CD4-positive, alpha-beta T cell (primary cell): ENCODE measurements around the gene PUS7. TPM values are rescaled to one million over a fixed set of nuclear protein-coding genes. Genes with fewer than 3 reads are reported as not detected.
"Not testable (repeated sequence)": the region's sequence is repeated elsewhere in the genome, so short reads cannot be mapped to it uniquely, and the experiment has no call there.

Source experiments
- ATAC-seq: fragments of 200-7000 bp; cut with Tn5 transposase; one replicate; pipeline ENCODE4 v1.10.0; 2022; ENCODE audit warnings: mild to moderate bottlenecking; ENCODE audit not compliant: poor library complexity
- CTCF ChIA-PET: fragments of 350-600 bp; sonication (Branson Sonifier 250); formaldehyde crosslinking; loops from one replicate; lab custom pipeline; 2021; ENCODE audit warnings: antibody characterized with exemption, inconsistent platforms; lab: Charles Lee
- POLR2A ChIA-PET: fragments of 350-600 bp; sonication (Branson Sonifier 250); formaldehyde crosslinking; loops from one replicate; lab custom pipeline; 2021; ENCODE audit warnings: antibody characterized with exemption, inconsistent platforms; lab: Charles Lee
- DNase-seq, 14 experiments: peaks; one replicate each; pipeline ENCODE4 v3.0.0-alpha.2; 2013 to 2020; ENCODE audit warnings: mixed read lengths in 2 of 14
- H3K27ac ChIP-seq, 2 donors: one replicate each; pipeline versions ENCODE4 v1.5.1 to v1.7.0; 2013; ENCODE audit warnings: low read length in 2 of 2, low read depth in 1 of 2, mild to moderate bottlenecking in 1 of 2
- H3K27me3 ChIP-seq, 2 experiments: 1 replicate in 1 of 2; 2 replicates in 1 of 2; pipeline versions ENCODE4 v1.6.1 to v1.7.0; 2013; ENCODE audit warnings: low read length in 2 of 2, control low read depth in 1 of 2, mild to moderate bottlenecking in 1 of 2, moderate library complexity in 1 of 2; ENCODE audit not compliant: insufficient read depth in 2 of 2, control insufficient read depth in 1 of 2
- H3K36me3 ChIP-seq: one replicate; pipeline ENCODE4 v1.6.1; 2013; ENCODE audit warnings: low read length, control low read depth; ENCODE audit not compliant: insufficient read depth
- H3K4me1 ChIP-seq: one replicate; pipeline ENCODE4 v1.6.1; 2013; ENCODE audit warnings: low read length, control low read depth; ENCODE audit not compliant: insufficient read depth
- H3K4me3 ChIP-seq: one replicate; pipeline ENCODE4 v1.5.1; 2013; ENCODE audit warnings: mild to moderate bottlenecking, low read length, moderate library complexity
- H3K9me3 ChIP-seq, 2 experiments: 1 replicate in 1 of 2; 2 replicates in 1 of 2; pipeline versions ENCODE4 v1.6.1 to v1.7.0; 2013; ENCODE audit warnings: low read length in 2 of 2, mild to moderate bottlenecking in 2 of 2, control low read depth in 1 of 2, moderate library complexity in 1 of 2; ENCODE audit not compliant: control insufficient read depth in 1 of 2, insufficient read depth in 1 of 2
- H3K27ac Mint-ChIP-seq: one replicate; pipeline ENCODE4 v1.8.0; 2020; ENCODE audit warnings: mixed read lengths
- H3K27me3 Mint-ChIP-seq: one replicate; pipeline ENCODE4 v1.8.0; 2021; ENCODE audit warnings: mixed read lengths
- H3K36me3 Mint-ChIP-seq: one replicate; pipeline ENCODE4 v1.8.0; 2021; ENCODE audit warnings: low read depth, mixed read lengths
- H3K4me1 Mint-ChIP-seq: one replicate; pipeline ENCODE4 v1.8.0; 2021; ENCODE audit warnings: low read depth, mixed read lengths
- H3K4me3 Mint-ChIP-seq: one replicate; pipeline ENCODE4 v1.8.0; 2020; ENCODE audit warnings: mild to moderate bottlenecking, mixed read lengths
- H3K9me3 Mint-ChIP-seq: one replicate; pipeline ENCODE4 v1.8.0; 2020; ENCODE audit warnings: mixed read lengths
- CTCF ChIP-seq: fragments of 200-600 bp; IDR thresholded peaks from one replicate; pipeline ENCODE4 v1.8.0; 2022; ENCODE audit warnings: antibody characterized with exemption, mild to moderate bottlenecking
- intact Hi-C, 2 experiments: fragments of 100-400 bp; cut with DNase I in 1 of 2; cut with micrococcal nuclease in 1 of 2; formaldehyde crosslinking; loops; one replicate each; pipeline versions ENCODE4 v1.15.1 to v1.9.0; 2023 to 2025; cut with DNase I, micrococcal nuclease
- total RNA-seq, 174 experiments: library from RNA in 2 of 174; stranded (reverse) in 2 of 174; gene quantifications; one replicate each; pipeline ENCODE4 v1.2.3 and lab custom pipeline; 2021 to 2026

PUS7 gene
- total RNA-seq, 2 experiments from 2014 or later, result 2.7 TPM

GRCh38 chr7:105439174-105439893, 82.7 kb downstream of the PUS7 start:
- POLR2A ChIA-PET, result interaction anchor here (0.9 kb wide), 1 partner anchor 9 kb away, joined by 3 read pairs; no protein-coding TSS in a partner anchor
- Histone ChIP-seq H3K27me3 (no peaks in the 10 kb centered on the region), H3K27ac (no peak overlapping the region), H3K4me1 (no peaks in the 10 kb centered on the region), H3K9me3 (no peaks in the 10 kb centered on the region), H3K36me3 (no peaks in the 10 kb centered on the region), H3K4me3 (no peak overlapping the region)
- ATAC-seq, result no peak
- Mint-ChIP-seq H3K27me3 (no peaks in the 10 kb centered on the region), H3K4me3 (no peak overlapping the region), H3K36me3 (no peaks in the 10 kb centered on the region), H3K27ac (no peak overlapping the region), H3K4me1 (no peaks in the 10 kb centered on the region), H3K9me3 (no peaks in the 10 kb centered on the region)
- DNase-seq, result no peak
- CTCF ChIA-PET, result no interaction called here
- TF ChIP-seq CTCF, result no peak
- intact Hi-C loops, result no loop called here

DNA sequence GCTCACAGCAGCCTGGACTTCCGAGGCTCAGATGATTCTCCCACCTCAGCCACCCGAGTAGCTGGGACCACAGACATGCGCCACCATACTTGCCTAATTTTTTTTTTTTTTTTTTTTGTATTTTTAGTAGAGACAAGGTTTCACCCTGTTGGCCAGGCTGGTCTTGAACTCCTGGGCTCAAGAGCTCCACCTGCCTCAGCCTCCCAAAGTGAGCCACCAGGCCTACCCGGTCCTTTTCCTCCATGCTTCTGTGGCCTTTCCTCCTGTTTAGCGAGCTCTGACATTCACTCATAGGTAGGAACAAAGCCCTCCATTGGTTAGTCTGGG, 83.3 kb downstream of the PUS7 start:
- intact Hi-C loops, result no loop called here
- H3K27ac ChIP-seq, result no peak overlapping the region
- no peaks in the 10 kb centered on the region for H3K36me3 ChIP-seq
- TF ChIP-seq CTCF, result no peak
- no peaks in the 10 kb centered on the region for H3K9me3 ChIP-seq
- no peaks in the 10 kb centered on the region for H3K4me1 ChIP-seq
- POLR2A ChIA-PET, result no interaction called here
- H3K4me1 Mint-ChIP-seq, result no peaks in the 10 kb centered on the region
- no peaks in the 10 kb centered on the region for H3K9me3 Mint-ChIP-seq
- DNase-seq (no peak), ATAC-seq (no peak)
- H3K27ac Mint-ChIP-seq, result no peak overlapping the region
- no peaks in the 10 kb centered on the region for H3K27me3 ChIP-seq
- H3K4me3 Mint-ChIP-seq, result no peak overlapping the region
- no peaks in the 10 kb centered on the region for H3K27me3 Mint-ChIP-seq
- CTCF ChIA-PET, result interaction anchor here (0.7 kb wide), 1 partner anchor 177 kb away, joined by 3 read pairs; no protein-coding TSS in a partner anchor
- no peak overlapping the region for H3K4me3 ChIP-seq
- no peaks in the 10 kb centered on the region for H3K36me3 Mint-ChIP-seq

- ChIA-PET POLR2A (no interaction called here), CTCF (interaction anchor here (0.7 kb wide), 1 partner anchor 177 kb away, joined by 3 read pairs; no protein-coding TSS in a partner anchor)
- no peak overlapping the region for H3K27ac ChIP-seq
- Mint-ChIP-seq H3K4me1 (no peaks in the 10 kb centered on the region), H3K4me3 (no peak overlapping the region), H3K27me3 (no peaks in the 10 kb centered on the region), H3K36me3 (no peaks in the 10 kb centered on the region), H3K27ac (no peak overlapping the region), H3K9me3 (no peaks in the 10 kb centered on the region)
- DNase-seq (no peak), ATAC-seq (no peak)
- H3K9me3 ChIP-seq, result no peaks in the 10 kb centered on the region
- no peaks in the 10 kb centered on the region for H3K36me3 ChIP-seq
- no peak overlapping the region for H3K4me3 ChIP-seq
- H3K27me3 ChIP-seq, result no peaks in the 10 kb centered on the region
- no peaks in the 10 kb centered on the region for H3K4me1 ChIP-seq
- intact Hi-C loops, result no loop called here
- no peak for TF ChIP-seq CTCF
Observed at GRCh38 chr7:105438254-105438653, 83.8 kb downstream of the PUS7 start.

GRCh38 chr7:105437356-105437755, 84.7 kb downstream of the PUS7 start:
- H3K4me1 ChIP-seq, DNase-seq, intact Hi-C loops, H3K4me1 Mint-ChIP-seq, H3K4me3 ChIP-seq, H3K27me3 Mint-ChIP-seq, H3K4me3 Mint-ChIP-seq, H3K27ac Mint-ChIP-seq, CTCF ChIA-PET, H3K27ac ChIP-seq, H3K36me3 ChIP-seq, H3K9me3 Mint-ChIP-seq, H3K27me3 ChIP-seq, H3K36me3 Mint-ChIP-seq, H3K9me3 ChIP-seq, ATAC-seq, POLR2A ChIA-PET: not testable (repeated sequence)
